Endothelial cell of umbilical vein (primary cell): ENCODE results near the gene SLC39A13. TPM values are rescaled to one million over a fixed set of nuclear protein-coding genes. Genes with fewer than 3 reads are reported as not detected.

Experiments used
- BruUV-seq: library from RNA; stranded (reverse); fragments of 400-500 nt; replicated peaks from 2 replicates; lab custom pipeline; 2021; lab: Mats Ljungman, UMichigan
- CTCF ChIA-PET: fragments of 300-600, 350-600 bp; sonication (Branson Sonifier 250); formaldehyde crosslinking; loops from one replicate; lab custom pipeline; 2021; ENCODE audit warnings: antibody characterized with exemption, inconsistent platforms; lab: Charles Lee
- POLR2A ChIA-PET: fragments of 300-600, 350-600 bp; sonication (Branson Sonifier 250); formaldehyde crosslinking; loops from one replicate; lab custom pipeline; 2021; ENCODE audit warnings: antibody characterized with exemption, inconsistent platforms; lab: Charles Lee
- DNase-seq: peaks from one replicate; pipeline ENCODE4 v3.0.0-alpha.2; 2011; ENCODE audit warnings: low read depth, low spot score
- FAIRE-seq: peaks from 2 replicates; lab custom pipeline; 2011; peaks lifted over from hg19 to GRCh38; lab: Jason Lieb, UNC
- H2AFZ ChIP-seq: 2 replicates; pipeline ENCODE4 v1.6.0; 2012; ENCODE audit warnings: low read depth, low read length, control low read depth, inconsistent platforms
- H3K27ac ChIP-seq: 2 replicates; pipeline ENCODE4 v1.5.1; 2011; ENCODE audit warnings: low read depth, mild to moderate bottlenecking, control low read depth, low read length, moderate library complexity; ENCODE audit not compliant: insufficient read depth
- H3K27me3 ChIP-seq, 2 experiments: 2 replicates each; pipeline versions ENCODE4 v1.6.0 to v1.6.1; 2011; ENCODE audit warnings: low read length in 2 of 2, mixed read lengths in 1 of 2; ENCODE audit not compliant: control insufficient read depth in 2 of 2, insufficient read depth in 2 of 2
- H3K36me3 ChIP-seq, 2 experiments: 2 replicates in 1 of 2; 3 replicates in 1 of 2; pipeline ENCODE4 v1.5.1; 2011; ENCODE audit warnings: low read length in 2 of 2, mild to moderate bottlenecking in 1 of 2, moderate library complexity in 1 of 2; ENCODE audit not compliant: control insufficient read depth in 2 of 2, insufficient read depth in 2 of 2; ENCODE audit errors: extremely low read depth in 1 of 2
- H3K4me1 ChIP-seq: 3 replicates; pipeline ENCODE4 v1.5.1; 2011; ENCODE audit warnings: mild to moderate bottlenecking, low read length; ENCODE audit not compliant: control insufficient read depth, insufficient read depth; ENCODE audit errors: extremely low read depth
- H3K4me2 ChIP-seq: 2 replicates; pipeline ENCODE4 v1.6.1; 2011; ENCODE audit warnings: low read length, control low read depth, mixed read lengths; ENCODE audit not compliant: insufficient read depth
- H3K4me3 ChIP-seq, 3 experiments: fragments of 200-600 bp in 1 of 3; sonication (generic), shearing (Covaris generic) in 1 of 3; replicated peaks in 1 of 3; 2 replicates each; pipeline ENCODE4 v1.5.1; 2011 to 2016; ENCODE audit warnings: control low read depth in 3 of 3, low read length in 3 of 3, mild to moderate bottlenecking in 2 of 3, inconsistent platforms in 1 of 3, low read depth in 1 of 3, moderate library complexity in 1 of 3; ENCODE audit not compliant: insufficient read depth in 1 of 3
- H3K79me2 ChIP-seq: 2 replicates; pipeline ENCODE4 v1.6.0; 2012; ENCODE audit warnings: low read length, inconsistent platforms; ENCODE audit not compliant: control insufficient read depth, insufficient read depth
- H3K9ac ChIP-seq: replicated peaks from 2 replicates; pipeline ENCODE3; 2011; ENCODE audit warnings: low read length, control low read depth; ENCODE audit not compliant: insufficient read depth; ENCODE audit errors: extremely low read depth
- H3K9me1 ChIP-seq: replicated peaks from 3 replicates; pipeline ENCODE4 v1.6.0; 2011; ENCODE audit warnings: mild to moderate bottlenecking, low read length; ENCODE audit not compliant: control insufficient read depth, insufficient read depth; ENCODE audit errors: extremely low read depth
- H3K9me3 ChIP-seq: replicated peaks from 2 replicates; pipeline ENCODE4 v1.5.1; 2012; ENCODE audit warnings: low read length, inconsistent platforms; ENCODE audit not compliant: control insufficient read depth, insufficient read depth
- H4K20me1 ChIP-seq: replicated peaks from 2 replicates; pipeline ENCODE3; 2011; ENCODE audit warnings: mild to moderate bottlenecking, low read length; ENCODE audit not compliant: control insufficient read depth, insufficient read depth; ENCODE audit errors: extremely low read depth
- CTCF ChIP-seq, 2 donors: IDR thresholded peaks; 1 replicate in 1 of 2; 2 replicates in 1 of 2; pipeline ENCODE4 v1.5.1; 2011; ENCODE audit warnings: low read length in 2 of 2, mild to moderate bottlenecking in 2 of 2, moderate library complexity in 2 of 2, control low read depth in 1 of 2, inconsistent platforms in 1 of 2, low read depth in 1 of 2; ENCODE audit not compliant: insufficient read depth in 1 of 2; ENCODE audit errors: extremely low read depth in 1 of 2
- EZH2 ChIP-seq: IDR thresholded peaks from 2 replicates; pipeline ENCODE4 v1.6.1; 2012; ENCODE audit warnings: borderline replicate concordance, low read depth, mild to moderate bottlenecking, moderate library complexity, low read length, inconsistent platforms; ENCODE audit not compliant: severe bottlenecking
- FOS ChIP-seq: IDR thresholded peaks from 2 replicates; pipeline ENCODE4 v1.6.1; 2011; ENCODE audit warnings: mild to moderate bottlenecking, low read length, moderate library complexity, borderline replicate concordance; ENCODE audit not compliant: insufficient read depth
- GATA2 ChIP-seq: IDR thresholded peaks from 2 replicates; pipeline ENCODE4 v1.7.0; 2011; ENCODE audit warnings: low read depth, mild to moderate bottlenecking, moderate library complexity, mixed read lengths, low read length; ENCODE audit not compliant: insufficient read length, insufficient read depth
- JUN ChIP-seq: IDR thresholded peaks from 2 replicates; pipeline ENCODE4 v1.6.1; 2011; ENCODE audit warnings: borderline replicate concordance, low read depth; ENCODE audit not compliant: insufficient read length, insufficient read depth
- MAX ChIP-seq: IDR thresholded peaks from 2 replicates; pipeline ENCODE4 v1.6.1; 2011; ENCODE audit not compliant: insufficient read depth, insufficient read length
- MYC ChIP-seq: IDR thresholded peaks from one replicate; pipeline ENCODE4 v1.6.1; 2011; ENCODE audit warnings: mild to moderate bottlenecking, low read depth, low read length
- POLR2A ChIP-seq: IDR thresholded peaks from 2 replicates; pipeline ENCODE4 v1.6.1; 2012; ENCODE audit warnings: low read depth, mild to moderate bottlenecking, control low read depth, low read length
- POLR2AphosphoS5 ChIP-seq: IDR thresholded peaks from 2 replicates; pipeline ENCODE4 v1.6.1; 2012; ENCODE audit warnings: low read depth, mild to moderate bottlenecking, control low read depth, low read length, moderate library complexity; ENCODE audit not compliant: insufficient read depth
- dilution Hi-C: fragments of 300-500 bp; cut with MboI; formaldehyde crosslinking; loops from one replicate; pipeline ENCODE4 v1.15.0; 2019; ENCODE audit warnings: low sequenced_read_pairs; ENCODE audit not compliant: extremely low pct_ligation_motif_present
- intact Hi-C: fragments of 100-400 bp; cut with micrococcal nuclease; formaldehyde crosslinking; loops from one replicate; pipeline ENCODE4 v1.10.0; 2022
- polyA plus RNA-seq, 4 experiments: library from polyadenylated mRNA; depleted of rRNA in 3 of 4; stranded (reverse) in 3 of 4; unstranded in 1 of 4; fragments of >200 nt; gene quantifications; 2 replicates each; pipeline versions ENCODE4 v1.2.1 to v1.2.3, GENCODE V29; 2011 to 2012; ENCODE audit warnings: missing spikeins in 1 of 4
- total RNA-seq: library from RNA; stranded (reverse); gene quantifications from 2 replicates; pipeline ENCODE4 v1.2.3, GENCODE V29; 2021

Gene SLC39A13
- total and polyA plus RNA-seq, 2 donors (not counting 3 experiments of a cell fraction or from before 2014, with no cell fraction given), result 91.9 to 94.3 TPM

GRCh38 chr11:47442514-47442913 is 34.1 kb downstream of the SLC39A13 start:
- TF ChIP-seq GATA2 (no peak), JUN (no peak), FOS (no peak), POLR2A (no peak), MAX (no peak), MYC (no peak), CTCF (IDR thresholded peaks at IDR 0.05; ENCODE audit: extremely low read depth in 1 of 2, insufficient read depth in 1 of 2, low read depth in 1 of 2, low read length in 2 of 2) (no peak), EZH2 (no peak), POLR2AphosphoS5 (no peak)
- Histone ChIP-seq H3K4me3 (no peak overlapping the region), H3K9me1 (no peaks in the 10 kb centered on the region), H4K20me1 (no peaks in the 10 kb centered on the region), H3K79me2 (no peaks in the 10 kb centered on the region), H3K4me1 (no peaks in the 10 kb centered on the region), H3K27ac (no peak overlapping the region), H3K4me2 (no peak overlapping the region), H3K9me3 (no peaks in the 10 kb centered on the region), H3K9ac (no peak overlapping the region), H3K27me3 (no peaks in the 10 kb centered on the region), H3K36me3 (no peaks in the 10 kb centered on the region), H2AFZ (no peak overlapping the region)
- dilution Hi-C loops (no loop called here), intact Hi-C loops (no loop called here)
- ChIA-PET POLR2A (no interaction called here), CTCF (interaction anchor here (0.7 to 2.3 kb wide), 4 partner anchors 12 to 26 kb away, joined by 3 to 13 read pairs (median 3); no protein-coding TSS in a partner anchor)
- DNase-seq (no peak), FAIRE-seq (no peak)
- no TSS peak for BruUV-seq
